Dendritic cell treated with granulocyte-macrophage colony-stimulating factor and Interleukin-4, amounts not matched to agents 40 ng/mL and 50 ng/mL, for 4 days (primary cell): ENCODE measurements around the gene CDC42SE2.
A peak's percentile ranks its signal among the peaks of the same experiment; 100 is the strongest.

ENCODE experiments used
- H3K27ac Mint-ChIP-seq: one replicate; pipeline ENCODE4 v1.8.0; 2022; ENCODE audit warnings: mild to moderate bottlenecking, mixed read lengths
- H3K27me3 Mint-ChIP-seq: one replicate; pipeline ENCODE4 v1.8.0; 2022; ENCODE audit warnings: mild to moderate bottlenecking, mixed read lengths
- H3K36me3 Mint-ChIP-seq: one replicate; pipeline ENCODE4 v1.8.0; 2022; ENCODE audit warnings: low read depth, mixed read lengths
- H3K4me1 Mint-ChIP-seq: one replicate; pipeline ENCODE4 v1.8.0; 2022; ENCODE audit warnings: low read depth, mixed read lengths
- H3K4me3 Mint-ChIP-seq: one replicate; pipeline ENCODE4 v1.8.0; 2022; ENCODE audit warnings: mild to moderate bottlenecking, moderate library complexity, mixed read lengths
- H3K9me3 Mint-ChIP-seq: one replicate; pipeline ENCODE4 v1.8.0; 2022; ENCODE audit warnings: mixed read lengths
- intact Hi-C: fragments of 100-400 bp; cut with micrococcal nuclease; formaldehyde crosslinking; loops from one replicate; pipeline ENCODE4 v1.15.0; 2022

The CDC42SE2 gene

GRCh38 chr5:131263648-131264450, at the start of gene CDC42SE2:
CDC42SE2 (plus strand) TSS chr5:131264053; CDS start chr5:131359494, 95,441 bp downstream.
- peaks cover 35% of the 10 kb centered on the region for H3K4me1 Mint-ChIP-seq
- peak within 1 kb of the TSS; percentile 87 for H3K27ac Mint-ChIP-seq
- H3K9me3 Mint-ChIP-seq: no peaks in the 10 kb centered on the region
- no peaks in the 10 kb centered on the region for H3K27me3 Mint-ChIP-seq
- intact Hi-C loops: loop anchor here (1.0 to 10.0 kb wide), 5 partner anchors 57 to 531 kb away; partner anchors contain the start of genes FNIP1 and LYRM7
- H3K4me3 Mint-ChIP-seq: peak within 1 kb of the TSS; percentile 80
- peaks cover 12% of the 10 kb centered on the region for H3K36me3 Mint-ChIP-seq

- intact Hi-C loops: loop anchor here (5.0 kb wide), 1 partner anchor 38 kb away; no protein-coding TSS in a partner anchor
- Mint-ChIP-seq H3K36me3 (peaks cover 7% of the 10 kb centered on the region), H3K4me3 (no peak overlapping the region), H3K4me1 (peaks cover 51% of the 10 kb centered on the region), H3K9me3 (no peaks in the 10 kb centered on the region), H3K27me3 (no peaks in the 10 kb centered on the region), H3K27ac (peak overlapping the region; percentile 67)
Measured at GRCh38 chr5:131214609-131215227, 49.1 kb upstream of the CDC42SE2 start.

- H3K36me3 Mint-ChIP-seq: peaks cover 7% of the 10 kb centered on the region
- no peaks in the 10 kb centered on the region for H3K27me3 Mint-ChIP-seq
- H3K4me3 Mint-ChIP-seq: no peak overlapping the region
- H3K9me3 Mint-ChIP-seq: no peaks in the 10 kb centered on the region
- H3K27ac Mint-ChIP-seq: no peak overlapping the region
- intact Hi-C loops: no loop called here
- H3K4me1 Mint-ChIP-seq: peaks cover 38% of the 10 kb centered on the region
Measured at GRCh38 chr5:131217791-131218190, 46.1 kb upstream of the CDC42SE2 start.

GRCh38 chr5:131218392-131218791, 45.5 kb upstream of the CDC42SE2 start:
- Mint-ChIP-seq H3K36me3 (peaks cover 7% of the 10 kb centered on the region), H3K4me3 (no peak overlapping the region), H3K27me3 (no peaks in the 10 kb centered on the region), H3K4me1 (peaks cover 37% of the 10 kb centered on the region), H3K9me3 (no peaks in the 10 kb centered on the region), H3K27ac (no peak overlapping the region)
- intact Hi-C loops: no loop called here

GRCh38 chr5:131220566-131220965, 43.3 kb upstream of the CDC42SE2 start:
- Mint-ChIP-seq H3K4me1 (peaks cover 24% of the 10 kb centered on the region), H3K27ac (no peak overlapping the region)

GRCh38 chr5:131221008-131221703, 42.7 kb upstream of the CDC42SE2 start:
- no peaks in the 10 kb centered on the region for H3K9me3 Mint-ChIP-seq
- H3K4me3 Mint-ChIP-seq: no peak overlapping the region
- H3K4me1 Mint-ChIP-seq: peaks cover 24% of the 10 kb centered on the region
- intact Hi-C loops: loop anchor here (5.0 kb wide), 1 partner anchor 59 kb away; no protein-coding TSS in a partner anchor
- H3K36me3 Mint-ChIP-seq: peaks cover 7% of the 10 kb centered on the region
- H3K27me3 Mint-ChIP-seq: no peaks in the 10 kb centered on the region
- no peak overlapping the region for H3K27ac Mint-ChIP-seq

More at GRCh38 chr5:131220566-131220965, 43.3 kb upstream of the CDC42SE2 start:
- Mint-ChIP-seq H3K9me3 (no peaks in the 10 kb centered on the region), H3K4me3 (no peak overlapping the region), H3K36me3 (peaks cover 7% of the 10 kb centered on the region), H3K27me3 (no peaks in the 10 kb centered on the region)
- intact Hi-C loops: loop anchor here (5.0 kb wide), 1 partner anchor 58 kb away; no protein-coding TSS in a partner anchor

- intact Hi-C loops: loop anchor here (5.0 kb wide), 1 partner anchor 60 kb away; no protein-coding TSS in a partner anchor
- no peak overlapping the region for H3K27ac Mint-ChIP-seq
- H3K4me3 Mint-ChIP-seq: no peak overlapping the region
- no peaks in the 10 kb centered on the region for H3K9me3 Mint-ChIP-seq
- peaks cover 7% of the 10 kb centered on the region for H3K36me3 Mint-ChIP-seq
- no peaks in the 10 kb centered on the region for H3K27me3 Mint-ChIP-seq
- H3K4me1 Mint-ChIP-seq: peaks cover 24% of the 10 kb centered on the region
Measured at GRCh38 chr5:131221888-131222287, 42.0 kb upstream of the CDC42SE2 start.

GRCh38 chr5:131222731-131223130, 41.1 kb upstream of the CDC42SE2 start:
- H3K36me3 Mint-ChIP-seq: peaks cover 6% of the 10 kb centered on the region
- H3K9me3 Mint-ChIP-seq: no peaks in the 10 kb centered on the region
- H3K4me3 Mint-ChIP-seq: no peak overlapping the region
- H3K27me3 Mint-ChIP-seq: no peaks in the 10 kb centered on the region
- no peak overlapping the region for H3K27ac Mint-ChIP-seq
- peaks cover 23% of the 10 kb centered on the region for H3K4me1 Mint-ChIP-seq
- intact Hi-C loops: loop anchor here (5.0 kb wide), 1 partner anchor 60 kb away; no protein-coding TSS in a partner anchor

- Mint-ChIP-seq H3K4me3 (no peak overlapping the region), H3K4me1 (peaks cover 18% of the 10 kb centered on the region), H3K27ac (no peak overlapping the region), H3K36me3 (no peaks in the 10 kb centered on the region), H3K9me3 (no peaks in the 10 kb centered on the region), H3K27me3 (no peaks in the 10 kb centered on the region)
- intact Hi-C loops: loop anchor here (1.0 to 5.0 kb wide), 3 partner anchors 15 to 62 kb away; no protein-coding TSS in a partner anchor
Measured at GRCh38 chr5:131223751-131224386, 40.0 kb upstream of the CDC42SE2 start.

- Mint-ChIP-seq H3K36me3 (no peaks in the 10 kb centered on the region), H3K9me3 (no peaks in the 10 kb centered on the region), H3K4me1 (peaks cover 16% of the 10 kb centered on the region), H3K27ac (no peak overlapping the region), H3K27me3 (no peaks in the 10 kb centered on the region), H3K4me3 (no peak overlapping the region)
- intact Hi-C loops: loop anchor here (1.0 to 5.0 kb wide), 3 partner anchors 16 to 62 kb away; no protein-coding TSS in a partner anchor
Measured at GRCh38 chr5:131224387-131225201, 39.3 kb upstream of the CDC42SE2 start.

- Mint-ChIP-seq H3K9me3 (no peaks in the 10 kb centered on the region), H3K4me1 (peaks cover 9% of the 10 kb centered on the region), H3K27me3 (no peaks in the 10 kb centered on the region), H3K36me3 (no peaks in the 10 kb centered on the region), H3K27ac (no peak overlapping the region), H3K4me3 (no peak overlapping the region)
- intact Hi-C loops: loop anchor here (2.0 kb wide), 1 partner anchor 17 kb away; no protein-coding TSS in a partner anchor
Measured at GRCh38 chr5:131225282-131225974, 38.4 kb upstream of the CDC42SE2 start.

- no peaks in the 10 kb centered on the region for H3K9me3 Mint-ChIP-seq
- H3K27me3 Mint-ChIP-seq: no peaks in the 10 kb centered on the region
- no peak overlapping the region for H3K27ac Mint-ChIP-seq
- no peak overlapping the region for H3K4me3 Mint-ChIP-seq
- intact Hi-C loops: no loop called here
- peaks cover 1% of the 10 kb centered on the region for H3K4me1 Mint-ChIP-seq
- H3K36me3 Mint-ChIP-seq: no peaks in the 10 kb centered on the region
Measured at GRCh38 chr5:131226899-131227298, 37.0 kb upstream of the CDC42SE2 start.
